KOPT-K1 (cell line): ENCODE measurements around the gene BTBD7.

Experiments used
- H3K27ac ChIP-seq: fragments of 200-600 bp; sonication (generic); 2 replicates; pipeline ENCODE4 v1.5.1; 2016; ENCODE audit warnings: antibody characterized with exemption, mild to moderate bottlenecking, low read depth, low read length; ENCODE audit not compliant: poor library complexity, severe bottlenecking
- H3K36me3 ChIP-seq: fragments of 200-600 bp; sonication (generic); 2 replicates; pipeline ENCODE4 v1.5.1; 2017; ENCODE audit warnings: antibody characterized with exemption, mild to moderate bottlenecking, low read length, moderate library complexity; ENCODE audit not compliant: insufficient read depth
- H3K9me3 ChIP-seq: fragments of 200-600 bp; sonication (generic); 2 replicates; pipeline ENCODE4 v1.5.1; 2017; ENCODE audit warnings: antibody characterized with exemption, low read length, mild to moderate bottlenecking; ENCODE audit not compliant: insufficient read depth, poor library complexity, severe bottlenecking

The BTBD7 gene

DNA sequence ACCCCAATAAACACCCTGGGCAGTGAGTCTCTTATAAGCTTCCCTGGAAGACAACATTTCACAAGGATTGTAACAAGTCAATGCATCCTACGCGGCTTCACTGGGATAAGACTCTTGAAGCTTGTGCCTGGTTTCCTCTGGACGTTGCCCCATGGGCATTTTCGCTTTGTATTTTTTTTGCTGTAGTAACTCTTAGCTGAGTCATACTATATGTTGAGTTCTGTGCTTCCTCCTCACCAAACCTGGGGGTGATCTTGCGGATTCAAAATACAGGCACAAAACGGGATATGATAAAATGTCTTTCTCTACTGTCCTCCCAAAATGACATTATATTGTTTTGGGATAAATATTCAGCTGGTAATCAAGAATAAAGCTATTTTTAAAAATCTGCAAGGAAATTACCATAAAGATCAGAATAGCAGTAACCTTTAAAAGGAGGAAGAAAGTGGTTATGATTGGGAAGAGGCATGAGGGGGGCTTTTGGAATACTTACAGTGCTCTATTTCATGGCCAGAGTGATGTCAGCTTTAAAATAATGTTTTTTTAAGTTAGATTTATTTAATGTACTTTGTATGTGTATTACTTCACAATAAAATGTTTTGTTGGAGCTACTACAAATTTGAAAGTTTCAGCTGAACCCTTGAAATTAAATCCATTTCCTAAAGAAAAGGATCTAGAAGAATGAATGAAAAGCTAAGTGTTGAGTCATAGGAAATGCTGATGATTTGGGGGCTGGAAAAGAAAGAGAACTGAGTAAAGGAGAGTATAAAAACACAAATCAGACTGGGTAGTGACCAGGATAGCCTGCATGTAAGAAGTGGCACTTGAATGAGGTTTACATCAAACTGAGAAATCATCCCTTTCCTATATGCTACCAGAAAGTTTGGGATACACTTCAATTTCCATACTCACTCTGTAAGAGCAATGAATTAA lies 14.7 kb downstream of the BTBD7 start:
- Histone ChIP-seq H3K9me3 (no peaks in the 10 kb centered on the region), H3K36me3 (no peaks in the 10 kb centered on the region), H3K27ac (no peak overlapping the region)

DNA sequence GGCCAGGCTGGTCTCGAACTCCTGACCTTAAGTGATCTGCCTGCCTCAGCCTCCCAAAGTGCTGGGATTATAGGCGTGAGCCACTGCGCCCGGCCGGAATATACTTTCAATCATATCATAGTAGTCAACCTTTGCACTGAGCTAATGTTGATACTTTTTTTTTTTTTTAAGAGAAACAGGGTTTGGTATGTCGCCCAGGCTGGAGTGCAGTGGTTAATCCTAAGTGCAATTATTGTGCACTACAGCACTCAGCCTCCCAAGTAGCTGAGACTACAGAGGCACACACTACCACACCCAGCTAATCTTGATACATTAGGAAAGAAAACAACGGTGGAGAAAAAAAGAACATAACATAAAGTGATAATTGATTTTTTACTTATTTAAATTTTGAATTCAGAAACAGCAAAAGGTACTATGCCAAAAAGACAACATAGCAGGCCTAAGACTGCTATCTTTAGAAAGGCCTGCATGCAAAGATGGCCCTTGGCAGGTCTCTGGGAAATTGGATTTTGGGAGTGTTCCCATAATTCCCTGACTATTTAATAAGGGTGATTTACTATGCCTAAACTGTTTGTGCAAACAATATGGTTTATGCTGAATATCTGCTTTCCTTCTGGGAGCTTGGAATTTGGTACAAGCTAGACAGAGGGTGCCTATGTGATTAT lies 15.5 kb downstream of the BTBD7 start:
- Histone ChIP-seq H3K9me3 (no peaks in the 10 kb centered on the region), H3K27ac (no peak overlapping the region), H3K36me3 (no peaks in the 10 kb centered on the region)

DNA sequence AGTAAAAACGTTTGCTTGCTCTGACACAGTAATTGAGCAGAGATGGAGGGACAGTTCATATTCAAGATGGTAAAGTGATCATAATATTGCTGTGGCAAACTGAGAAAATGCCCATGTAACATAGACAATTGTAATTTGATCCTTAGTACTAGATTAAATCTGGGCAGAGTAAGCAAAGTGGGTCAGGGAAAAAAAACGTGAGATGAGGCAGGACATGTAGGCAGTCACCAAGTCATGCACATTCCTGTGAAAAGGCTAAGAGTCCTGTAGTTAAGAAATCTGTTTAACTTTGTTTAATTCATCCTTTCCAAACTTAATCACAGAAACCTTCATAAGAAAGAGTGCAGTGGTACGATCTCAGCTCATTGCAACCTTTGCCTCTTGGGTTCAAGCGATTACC lies 16.1 kb downstream of the BTBD7 start:
- Histone ChIP-seq H3K36me3 (no peaks in the 10 kb centered on the region), H3K9me3 (no peaks in the 10 kb centered on the region), H3K27ac (no peak overlapping the region)

DNA sequence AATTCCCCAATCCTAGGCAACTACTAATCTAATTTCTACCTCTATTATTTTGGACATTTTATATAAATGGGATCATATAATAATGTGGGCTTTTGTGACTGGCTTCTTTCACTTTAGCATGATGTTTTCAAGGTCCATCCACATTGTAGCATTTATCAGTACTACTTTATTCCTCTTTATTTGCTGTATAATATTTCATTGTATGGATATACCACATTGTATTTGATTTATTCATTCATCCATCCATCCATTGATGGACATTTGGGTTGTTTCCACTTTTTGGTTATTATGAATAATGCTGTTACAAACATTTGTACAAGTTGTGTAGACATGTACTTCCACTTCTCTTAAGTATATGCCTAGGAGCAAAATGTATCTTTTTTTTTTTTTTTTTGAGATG lies 17.3 kb downstream of the BTBD7 start:
- no peaks in the 10 kb centered on the region for H3K36me3 ChIP-seq
- H3K9me3 ChIP-seq = no peaks in the 10 kb centered on the region
- no peak overlapping the region for H3K27ac ChIP-seq

GRCh38 chr14:93311082-93311481 lies 21.8 kb downstream of the BTBD7 start:
- Histone ChIP-seq H3K9me3 (no peaks in the 10 kb centered on the region), H3K36me3 (no peaks in the 10 kb centered on the region), H3K27ac (no peak overlapping the region)

- Histone ChIP-seq H3K36me3 (no peaks in the 10 kb centered on the region), H3K9me3 (no peaks in the 10 kb centered on the region), H3K27ac (no peak overlapping the region)
Measured at GRCh38 chr14:93309427-93309966, 23.3 kb downstream of the BTBD7 start.

GRCh38 chr14:93308686-93309345 lies 24.0 kb downstream of the BTBD7 start:
- no peak overlapping the region for H3K27ac ChIP-seq
- H3K9me3 ChIP-seq = no peaks in the 10 kb centered on the region
- no peaks in the 10 kb centered on the region for H3K36me3 ChIP-seq

GRCh38 chr14:93306812-93307211 lies 26.0 kb downstream of the BTBD7 start:
- Histone ChIP-seq H3K27ac (no peak overlapping the region), H3K9me3 (no peaks in the 10 kb centered on the region)

DNA sequence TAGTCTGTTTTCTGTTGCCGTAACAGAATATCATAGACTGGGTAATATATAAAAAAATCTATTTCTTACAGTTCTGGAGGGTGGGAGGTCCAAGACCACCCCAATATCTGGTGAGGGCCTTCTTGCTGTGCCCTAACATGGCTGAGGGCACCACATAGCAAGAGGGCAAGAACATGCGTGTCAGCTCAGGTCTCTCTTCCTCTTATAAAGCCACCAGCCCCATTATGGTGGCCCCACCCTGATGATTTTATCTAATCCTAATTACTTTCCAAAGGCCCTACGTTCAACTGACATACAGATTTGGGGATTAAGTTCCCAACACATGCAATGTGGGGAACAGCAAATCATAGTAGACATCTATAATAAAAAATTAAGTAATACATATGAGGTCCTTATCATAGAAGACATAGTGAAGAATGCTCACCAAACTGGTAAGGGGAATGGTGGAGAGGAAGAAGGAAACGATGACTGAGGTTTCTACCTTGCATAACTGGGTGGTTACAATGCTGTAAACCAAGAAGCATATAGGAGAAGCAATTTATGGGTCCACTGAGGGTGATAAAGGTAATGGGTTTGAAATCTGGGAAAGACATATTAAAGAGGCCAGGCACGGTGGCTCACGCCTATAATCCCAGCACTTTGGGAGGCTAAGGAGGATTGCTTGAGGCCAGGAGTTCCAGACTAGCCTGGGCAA lies 27.0 kb downstream of the BTBD7 start:
- Histone ChIP-seq H3K9me3 (no peaks in the 10 kb centered on the region), H3K36me3 (no peaks in the 10 kb centered on the region), H3K27ac (no peak overlapping the region)

More at GRCh38 chr14:93306812-93307211, 26.0 kb downstream of the BTBD7 start:
- no peaks in the 10 kb centered on the region for H3K36me3 ChIP-seq

DNA sequence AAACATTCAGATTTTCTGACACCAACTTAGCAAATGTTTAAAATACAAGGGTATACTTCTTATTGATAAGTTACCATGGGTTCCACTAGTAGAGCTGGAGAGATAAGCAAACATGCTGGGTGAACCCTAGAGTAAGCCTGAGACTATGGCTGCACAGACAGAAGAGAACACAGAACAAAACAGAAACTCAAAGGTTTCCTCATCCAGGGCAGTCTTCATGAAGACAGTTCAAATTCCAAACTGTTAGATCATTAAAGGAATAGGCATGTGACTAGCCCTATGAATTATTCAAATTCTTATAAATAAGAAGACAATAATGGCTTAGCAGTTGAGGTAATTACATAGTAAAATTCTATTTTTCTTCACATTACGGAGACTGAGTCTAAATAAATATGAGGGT lies 28.1 kb downstream of the BTBD7 start:
- Histone ChIP-seq H3K36me3 (no peaks in the 10 kb centered on the region), H3K9me3 (no peaks in the 10 kb centered on the region), H3K27ac (no peak overlapping the region)

DNA sequence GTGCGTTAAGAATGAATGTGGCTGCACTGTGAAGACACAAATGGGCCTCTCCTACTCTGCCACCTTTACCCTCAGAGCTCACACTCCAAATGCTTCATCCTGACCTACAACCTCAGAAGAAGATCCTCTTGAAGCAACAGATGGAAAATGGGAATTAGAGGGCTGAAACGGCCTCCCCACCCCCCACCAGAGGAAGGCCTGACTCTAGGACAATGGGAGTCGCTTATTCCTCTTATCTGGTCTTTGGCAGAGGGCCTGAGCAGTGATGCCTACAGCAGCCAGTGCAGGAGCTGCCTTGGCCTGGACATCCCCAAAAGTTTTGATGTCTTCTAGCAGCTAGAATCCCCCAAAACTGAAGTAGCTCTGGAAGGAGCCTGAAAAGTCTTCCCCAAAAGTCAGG lies 29.2 kb downstream of the BTBD7 start:
- Histone ChIP-seq H3K9me3 (no peaks in the 10 kb centered on the region), H3K36me3 (no peaks in the 10 kb centered on the region), H3K27ac (no peak overlapping the region)

DNA sequence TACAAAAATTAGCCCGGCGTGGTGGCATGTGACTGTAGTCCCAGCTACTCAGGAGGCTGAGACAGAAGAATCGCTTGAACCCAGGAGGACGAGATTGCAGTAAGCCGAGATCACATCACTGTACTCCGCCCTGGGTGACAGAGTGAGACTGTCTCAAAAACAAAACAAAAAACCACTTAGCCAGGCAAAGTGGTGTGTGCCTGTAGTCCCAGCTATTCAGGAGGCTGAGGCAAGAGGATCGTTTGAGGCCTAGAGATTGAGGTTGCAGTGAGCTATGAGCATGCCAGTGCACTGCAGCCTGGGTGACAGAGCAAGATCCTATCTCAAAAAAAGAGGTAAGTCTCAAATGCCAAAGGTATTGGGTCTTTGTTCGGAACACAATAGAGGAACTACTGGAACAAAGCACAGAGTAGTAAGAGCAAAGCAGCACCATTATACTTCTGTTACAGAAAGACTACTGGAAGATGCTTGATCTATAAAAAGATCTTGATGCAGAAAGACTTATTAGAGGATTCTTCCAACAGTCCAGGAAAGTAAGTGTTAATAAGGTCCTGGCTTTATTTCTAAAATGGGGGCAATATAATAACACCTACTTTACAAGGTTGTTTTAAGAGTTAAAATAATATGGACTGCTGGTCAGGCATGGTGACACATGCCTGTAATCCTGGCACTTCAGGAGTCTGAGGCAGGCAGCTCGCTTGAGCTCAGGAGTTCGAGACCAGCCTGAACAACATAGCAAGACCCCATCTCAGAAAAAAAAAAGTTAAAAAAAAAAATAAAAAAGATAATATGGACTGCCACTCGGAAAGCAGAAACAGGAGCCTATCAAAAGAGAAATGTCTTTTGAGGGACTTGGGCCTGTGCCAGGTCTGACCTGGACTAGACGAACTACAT lies 29.9 kb downstream of the BTBD7 start:
- H3K9me3 ChIP-seq = no peaks in the 10 kb centered on the region
- H3K27ac ChIP-seq = no peak overlapping the region
- no peaks in the 10 kb centered on the region for H3K36me3 ChIP-seq

DNA sequence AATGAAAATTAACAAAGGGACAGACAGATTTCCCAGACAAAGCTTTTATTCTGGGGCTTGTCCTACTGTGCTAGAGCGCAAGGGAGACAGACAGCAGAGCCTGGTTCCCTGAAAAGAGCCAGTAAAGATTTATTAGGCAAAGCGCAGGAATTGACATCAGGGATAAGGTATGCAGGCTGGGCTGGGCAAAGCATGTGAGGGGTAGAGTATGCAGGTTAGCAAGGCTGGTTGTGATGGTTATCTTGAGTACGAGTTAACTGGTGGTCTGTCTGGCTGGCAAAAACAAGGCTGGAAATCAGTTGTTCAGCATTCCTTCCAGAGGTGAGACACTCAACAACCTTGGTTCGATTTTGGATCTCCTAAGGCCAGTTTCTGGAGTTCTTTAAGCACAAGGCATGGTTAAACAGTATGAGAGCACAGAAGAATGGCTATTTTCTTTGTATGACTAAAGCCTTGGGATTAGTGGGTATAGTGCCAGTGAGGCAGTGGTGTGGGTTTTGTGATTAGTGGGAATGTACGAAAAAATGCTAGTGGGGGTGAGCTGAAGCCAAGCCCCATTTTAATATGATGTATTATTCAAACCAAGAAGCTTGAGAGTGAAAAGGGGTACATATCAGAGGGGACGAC lies 30.9 kb downstream of the BTBD7 start:
- no peak overlapping the region for H3K27ac ChIP-seq

More for the DNA sequence above, 30.9 kb downstream of the BTBD7 start:
- Histone ChIP-seq H3K36me3 (no peaks in the 10 kb centered on the region), H3K9me3 (no peaks in the 10 kb centered on the region)
